ENCODE measurements around the gene SHANK3.
"Not testable (repeated sequence)": the region's sequence is repeated elsewhere in the genome, so short reads cannot be mapped to it uniquely, and the experiment has no call there.

Gene SHANK3

GRCh38 chr22:50672471-50673230 lies at the start of gene SHANK3:
Gene SHANK3, plus strand, starts transcription at chr22:50672823.
- no peak for DNase-seq

DNA sequence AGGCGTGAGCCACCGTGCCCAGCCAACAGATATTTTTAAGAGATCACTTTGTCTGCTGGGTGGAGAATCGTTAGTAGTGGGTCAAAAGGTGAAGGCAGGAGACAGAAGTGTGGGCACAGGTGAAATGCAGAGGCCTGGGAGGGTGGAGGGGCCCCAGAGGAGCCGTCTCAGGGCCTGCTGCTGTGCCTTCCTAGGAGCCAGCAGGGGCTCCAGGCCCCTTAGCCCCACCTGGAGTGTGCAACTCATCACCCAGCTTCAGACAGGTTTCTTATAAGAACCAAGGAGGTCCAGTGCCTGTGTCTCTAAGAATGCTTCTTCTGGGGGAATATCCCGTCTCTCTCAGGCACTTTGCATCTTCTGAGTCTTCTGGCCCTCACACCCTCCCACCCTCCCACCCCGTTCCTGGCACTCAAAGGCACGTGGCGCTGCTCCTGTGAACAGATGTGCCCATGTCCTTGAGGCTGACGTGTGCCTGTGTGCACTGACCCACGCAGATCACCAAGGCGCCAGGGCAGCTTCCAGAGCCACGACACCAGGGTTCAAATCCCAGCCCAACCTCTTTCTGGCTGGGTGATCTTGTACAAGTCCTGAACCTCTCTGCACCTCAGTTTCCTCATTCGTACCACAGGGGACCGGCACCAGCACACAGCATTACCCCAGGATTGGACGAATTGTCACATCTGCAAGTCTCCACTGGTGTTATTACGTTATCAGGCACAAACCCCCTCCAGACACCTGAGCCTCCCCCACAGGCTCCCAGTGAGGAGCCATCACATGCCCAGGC lies 48.1 kb upstream of the SHANK3 start:
- DNase-seq: no peak

GRCh38 chr22:50625131-50625567 lies 47.5 kb upstream of the SHANK3 start:
- no peak for DNase-seq

- no peak for DNase-seq
These were observed 46.9 kb upstream of the SHANK3 start for GRCh38 chr22:50625568-50626313.

- no peak for DNase-seq
These were observed 46.2 kb upstream of the SHANK3 start for GRCh38 chr22:50626314-50626849.

GRCh38 chr22:50626850-50627641 lies 45.6 kb upstream of the SHANK3 start:
- no peak for DNase-seq

DNA sequence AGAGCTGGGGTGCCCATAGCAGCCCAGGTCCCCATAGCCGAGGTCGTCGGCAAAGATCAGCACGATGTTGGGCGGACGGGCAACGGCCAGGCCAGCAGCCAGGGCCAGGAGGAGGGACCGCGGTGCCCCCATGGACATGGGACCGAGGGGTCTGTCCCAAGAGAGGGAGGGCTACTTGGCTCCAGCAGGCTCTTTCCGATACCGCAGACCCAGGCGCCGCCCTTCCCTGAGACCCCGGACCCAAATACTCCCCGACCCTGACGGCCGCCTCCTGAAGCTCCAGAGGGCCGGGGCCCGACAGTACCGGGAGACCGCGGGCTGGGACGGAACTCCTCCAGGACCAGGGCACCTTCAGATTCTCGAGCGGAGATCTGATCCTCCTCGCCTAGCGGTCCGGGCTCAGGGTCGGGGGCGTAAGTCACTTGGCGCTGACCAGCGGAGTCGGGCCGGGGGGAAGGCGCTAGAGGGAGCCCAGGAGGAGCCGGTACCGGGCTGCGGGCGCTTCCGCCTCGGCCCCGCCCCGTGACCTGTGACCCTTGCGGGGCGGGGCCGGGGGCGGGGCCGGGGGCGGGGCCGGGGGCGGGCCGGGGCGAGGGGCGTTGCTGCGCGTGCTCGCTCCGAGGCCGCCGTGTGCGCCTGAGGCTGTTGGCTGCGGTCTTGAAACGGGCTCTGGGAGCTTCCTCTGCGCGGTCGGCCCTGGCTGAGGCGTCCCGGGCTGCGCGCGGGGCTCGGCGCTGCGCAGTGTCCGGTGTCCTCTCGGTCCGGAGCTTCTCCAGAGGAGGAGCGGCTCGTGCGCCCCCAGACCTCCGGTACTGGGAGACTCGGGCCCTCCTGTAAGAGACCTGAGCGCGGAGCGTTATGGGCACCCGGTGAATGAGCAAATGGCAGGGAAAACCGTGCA lies 44.7 kb upstream of the SHANK3 start, which contains the start of gene ARSA:
Gene ARSA (minus strand): TSS at position 511 of the 901 bp plus-strand sequence. CDS start 373 bp downstream, at position 138.
- no peak for DNase-seq

DNA sequence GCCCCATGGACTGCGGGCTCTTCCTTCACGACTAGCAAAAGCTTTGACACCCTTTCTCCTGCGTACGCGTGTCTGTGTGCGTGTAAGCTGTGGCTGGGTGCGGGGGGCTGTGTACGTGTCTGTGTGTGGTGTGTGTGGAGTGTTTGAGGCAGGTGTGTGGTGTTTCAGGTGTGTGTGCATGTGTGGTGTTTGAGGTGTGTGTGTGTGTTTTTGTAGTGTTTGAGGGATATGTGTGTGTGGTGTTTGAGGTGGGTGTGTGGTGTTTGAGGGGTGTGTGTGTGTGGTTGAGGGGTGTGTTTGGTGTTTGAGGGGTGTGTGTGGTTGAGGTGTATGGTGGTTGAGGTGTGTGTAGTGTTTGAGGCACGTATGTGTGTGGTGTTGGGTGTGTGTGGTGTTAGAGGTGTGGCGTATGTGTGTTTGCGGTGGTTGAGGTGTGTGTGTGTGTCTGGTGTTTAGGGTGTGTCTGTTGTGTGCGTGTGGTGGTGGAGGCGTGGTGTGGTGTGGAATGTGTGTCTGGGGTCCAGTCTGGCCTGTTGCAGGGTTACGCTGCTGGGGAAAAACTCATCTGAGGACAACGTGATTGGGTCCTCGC lies 44.0 kb upstream of the SHANK3 start:
- no peak for DNase-seq

DNA sequence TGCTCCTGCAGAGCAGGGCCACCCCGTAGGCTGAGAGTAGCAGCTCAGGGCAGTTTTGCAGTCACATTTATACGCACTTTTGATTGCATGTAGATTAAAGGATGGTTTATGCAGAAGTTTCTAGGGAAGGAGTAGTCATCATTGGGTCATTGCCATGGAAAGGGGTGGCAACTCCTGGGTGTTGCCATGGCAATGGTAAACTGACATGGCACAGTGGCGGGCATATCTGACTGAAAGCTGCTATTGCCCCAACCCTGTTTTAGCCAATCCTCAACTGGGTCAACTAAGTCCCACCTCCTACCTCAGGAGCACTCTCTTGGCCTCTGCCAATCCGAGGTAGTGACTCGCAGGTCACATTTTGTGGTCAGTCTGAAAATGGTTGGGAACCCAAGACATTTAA lies 42.2 kb upstream of the SHANK3 start:
- DNase-seq: no peak

DNA sequence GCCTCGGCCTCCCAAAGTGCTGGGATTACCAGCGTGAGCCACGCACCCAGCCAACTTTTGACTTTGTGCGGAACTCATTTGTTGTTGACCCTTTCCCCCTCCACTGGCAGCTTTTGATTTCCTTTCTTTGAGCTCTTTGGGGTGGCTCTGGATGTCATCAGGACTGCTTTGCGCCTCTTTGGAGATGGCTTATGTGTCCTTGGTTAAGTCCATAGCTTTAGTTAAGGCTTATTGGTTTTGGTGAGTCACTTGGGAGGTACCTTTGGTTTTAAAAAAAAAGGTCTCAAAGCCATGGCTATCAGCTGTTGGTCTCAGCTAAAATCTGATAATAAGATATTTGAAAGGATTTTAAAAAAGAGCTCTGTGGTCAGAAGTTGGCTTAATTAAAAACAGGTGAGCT lies 39.5 kb upstream of the SHANK3 start:
- DNase-seq: no peak

GRCh38 chr22:50633771-50634170 lies 38.9 kb upstream of the SHANK3 start:
- DNase-seq: no peak

DNA sequence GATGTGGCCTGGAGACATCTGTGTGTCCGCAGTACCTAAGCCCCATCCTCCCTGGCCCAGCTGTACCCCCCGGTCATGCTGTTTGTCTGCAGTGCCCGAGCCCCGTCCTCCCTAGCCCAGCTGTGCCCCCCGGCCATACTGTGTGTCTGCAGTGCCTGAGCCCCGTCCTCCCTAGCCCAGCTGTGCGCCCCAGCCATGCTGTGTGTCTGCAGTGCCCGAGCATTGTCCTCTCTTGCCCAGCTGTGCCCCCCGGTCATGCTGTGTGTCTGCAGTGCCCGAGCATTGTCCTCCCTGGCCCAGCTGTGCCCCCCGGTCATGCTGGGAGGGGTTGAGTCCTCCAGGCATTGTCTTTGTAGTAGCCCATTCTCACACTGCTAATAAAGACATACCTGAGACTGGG lies 37.0 kb upstream of the SHANK3 start:
- DNase-seq: no peak

DNA sequence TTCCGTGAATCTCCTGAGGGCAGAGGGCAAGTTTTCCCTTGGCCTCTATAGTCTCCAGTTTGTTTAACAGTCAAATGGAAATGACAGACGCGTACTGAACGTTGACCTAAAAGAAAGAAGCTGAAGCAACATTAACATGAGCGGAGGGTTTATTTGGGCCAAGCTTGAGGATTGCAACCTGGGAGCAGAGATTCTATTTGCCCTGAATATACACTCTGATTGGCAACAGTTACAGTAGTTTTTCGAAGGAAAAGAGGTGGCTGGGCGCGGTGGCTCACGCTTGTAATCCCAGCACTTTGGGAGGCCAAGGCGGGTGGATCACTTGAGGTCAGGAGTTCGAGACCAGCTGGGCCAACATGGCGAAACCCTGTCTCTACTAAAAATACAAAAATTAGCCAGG lies 32.3 kb upstream of the SHANK3 start:
- not testable (repeated sequence) for DNase-seq

DNA sequence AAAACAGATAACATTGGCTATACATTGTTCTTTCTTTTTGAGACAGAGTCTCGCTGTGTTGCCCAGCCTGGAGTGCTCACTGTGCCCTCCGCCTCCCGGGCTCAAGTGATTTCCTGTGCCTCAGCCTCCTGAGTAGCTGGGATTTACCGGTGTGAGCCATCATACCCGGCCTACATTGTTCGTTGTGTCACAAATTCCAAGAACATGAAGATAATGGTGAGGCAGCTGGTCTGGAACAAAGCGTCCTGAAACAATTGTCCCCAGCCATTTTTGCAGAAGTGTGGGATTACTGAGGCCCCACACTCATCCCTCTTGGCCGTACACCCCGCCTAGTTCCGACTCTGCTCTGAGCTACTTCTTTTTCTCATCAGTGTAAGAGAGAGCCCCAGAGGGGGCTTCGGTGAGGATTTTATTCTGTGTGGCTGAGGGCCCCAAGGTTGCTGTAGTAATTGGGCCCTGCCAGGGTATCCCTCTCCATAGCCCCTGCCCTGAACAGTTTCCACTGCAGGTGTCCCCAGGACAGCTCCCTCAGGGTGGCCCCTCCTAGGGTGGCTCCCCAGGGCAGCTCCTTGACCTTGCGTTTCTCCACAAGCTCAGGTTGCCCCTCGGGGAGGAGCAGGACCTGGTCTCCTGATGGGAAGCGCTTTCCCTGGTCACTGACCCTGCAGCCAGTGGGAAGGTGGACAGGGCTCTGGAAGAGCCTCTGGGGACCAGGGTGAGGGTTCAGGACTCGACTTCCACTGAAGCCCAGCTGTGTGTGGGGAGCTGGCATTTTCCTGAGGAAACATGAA lies 31.6 kb upstream of the SHANK3 start:
- no peak for DNase-seq

- no peak for DNase-seq
These were observed 30.7 kb upstream of the SHANK3 start for GRCh38 chr22:50641696-50642607.

GRCh38 chr22:50643021-50643820 lies 29.4 kb upstream of the SHANK3 start:
- not testable (repeated sequence) for DNase-seq

DNA sequence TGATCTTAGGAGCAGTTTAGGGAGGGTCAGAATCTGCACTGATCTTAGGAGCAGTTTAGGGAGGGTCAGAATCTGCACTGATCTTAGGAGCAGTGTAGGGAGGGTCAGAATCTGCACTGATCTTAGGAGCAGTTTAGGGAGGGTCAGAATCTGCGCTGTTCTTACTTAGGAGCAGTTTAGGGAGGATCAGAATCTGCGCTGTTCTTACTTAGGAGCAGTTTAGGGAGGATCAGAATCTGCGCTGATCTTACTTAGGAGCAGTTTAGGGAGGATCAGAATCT lies 28.9 kb upstream of the SHANK3 start:
- not testable (repeated sequence) for DNase-seq

DNA sequence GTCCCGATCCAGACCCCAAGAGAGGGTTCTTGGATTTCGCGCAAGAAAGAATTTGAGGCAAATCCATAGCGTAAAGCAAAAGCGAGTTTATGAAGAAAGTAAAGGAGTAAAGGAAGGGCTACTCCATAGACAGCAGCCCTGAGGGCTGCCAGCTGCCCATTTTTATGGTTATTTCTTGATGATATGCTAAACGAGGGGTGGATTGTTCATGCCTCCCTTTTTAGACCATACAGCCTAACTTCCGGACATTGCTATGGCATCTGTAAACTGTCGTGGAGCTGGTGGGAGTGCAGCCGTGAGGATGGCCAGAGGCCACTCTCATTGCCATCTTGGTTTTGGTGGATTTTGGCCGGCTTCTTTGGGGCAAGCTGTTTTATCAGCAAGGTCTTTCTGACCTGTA lies 19.4 kb upstream of the SHANK3 start:
- DNase-seq: no peak

Measured in NCI-H187 (cell line).